GM19043 (cell line): ENCODE data around the gene TJP2.

ENCODE experiments used
- ATAC-seq: cut with Tn5 transposase; IDR thresholded peaks from one replicate; pipeline ENCODE4 v1.9.1; 2021; ENCODE audit warnings: low read depth; ENCODE audit not compliant: unreplicated experiment

Gene TJP2

DNA sequence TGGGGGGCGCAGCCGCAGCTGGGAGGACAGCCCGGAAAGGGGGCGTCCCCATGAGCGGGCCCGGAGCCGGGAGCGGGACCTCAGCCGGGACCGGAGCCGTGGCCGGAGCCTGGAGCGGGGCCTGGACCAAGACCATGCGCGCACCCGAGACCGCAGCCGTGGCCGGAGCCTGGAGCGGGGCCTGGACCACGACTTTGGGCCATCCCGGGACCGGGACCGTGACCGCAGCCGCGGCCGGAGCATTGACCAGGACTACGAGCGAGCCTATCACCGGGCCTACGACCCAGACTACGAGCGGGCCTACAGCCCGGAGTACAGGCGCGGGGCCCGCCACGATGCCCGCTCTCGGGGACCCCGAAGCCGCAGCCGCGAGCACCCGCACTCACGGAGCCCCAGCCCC, 47.0 kb downstream of the TJP2 start:
- ATAC-seq, result no peak

DNA sequence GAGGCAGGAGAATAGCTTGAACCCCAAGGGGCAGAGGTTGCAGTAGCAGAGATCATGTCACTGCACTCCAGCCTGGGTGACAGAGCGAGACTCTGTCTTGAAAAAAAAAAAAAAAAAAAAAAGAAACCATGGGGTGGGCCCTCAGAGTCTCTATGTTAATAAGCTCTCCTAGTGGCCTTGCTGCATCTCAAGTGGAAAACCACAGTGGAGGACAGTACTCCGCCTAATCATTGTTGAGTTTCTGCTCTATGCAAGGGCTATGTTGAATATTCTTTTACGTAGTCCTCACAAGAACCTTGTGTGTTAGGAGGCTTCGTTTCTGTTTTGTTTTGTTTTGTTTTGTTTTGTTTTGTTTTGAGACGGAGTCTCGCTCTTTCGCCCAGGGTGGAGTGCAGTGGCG, 48.9 kb downstream of the TJP2 start:
- no peak for ATAC-seq

DNA sequence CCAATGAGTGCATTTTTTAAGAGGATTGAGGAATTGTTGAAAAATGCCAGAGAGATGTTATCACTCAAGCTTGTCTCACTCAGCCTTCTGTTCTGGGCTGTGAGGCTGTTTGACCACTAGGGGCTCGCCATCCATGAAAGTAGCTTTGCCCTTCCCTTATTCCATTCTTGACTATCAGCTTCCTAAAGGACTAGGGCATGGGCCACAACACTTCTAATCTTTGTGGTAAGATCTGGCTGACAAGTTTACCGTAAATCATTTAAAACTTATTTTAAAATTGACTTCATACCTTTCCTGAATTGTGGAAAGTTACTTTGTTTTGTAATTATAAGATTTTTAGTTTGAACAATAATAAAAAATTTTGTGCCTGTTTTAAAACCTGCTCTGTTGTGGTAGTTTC, 49.5 kb downstream of the TJP2 start:
- ATAC-seq, result no peak

DNA sequence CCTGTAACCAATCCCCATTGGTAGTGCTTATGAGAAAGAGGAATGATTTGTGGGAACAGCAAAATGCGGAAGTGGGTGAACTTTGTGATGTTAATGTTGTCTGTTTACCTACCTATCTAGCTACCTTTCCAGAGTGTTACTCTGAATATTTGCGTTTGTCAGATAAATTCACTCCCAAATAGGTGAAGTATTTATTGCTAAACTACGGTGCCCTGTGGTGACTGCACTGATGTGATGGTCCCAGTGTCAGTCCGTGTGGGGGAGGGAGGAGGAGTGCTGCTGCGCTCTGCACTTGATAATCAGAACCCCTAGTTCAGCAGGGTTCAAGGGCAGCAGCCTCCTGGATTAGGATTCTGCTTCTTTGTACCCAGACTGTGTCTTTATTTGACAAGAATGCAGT, 55.3 kb downstream of the TJP2 start:
- no peak for ATAC-seq

DNA sequence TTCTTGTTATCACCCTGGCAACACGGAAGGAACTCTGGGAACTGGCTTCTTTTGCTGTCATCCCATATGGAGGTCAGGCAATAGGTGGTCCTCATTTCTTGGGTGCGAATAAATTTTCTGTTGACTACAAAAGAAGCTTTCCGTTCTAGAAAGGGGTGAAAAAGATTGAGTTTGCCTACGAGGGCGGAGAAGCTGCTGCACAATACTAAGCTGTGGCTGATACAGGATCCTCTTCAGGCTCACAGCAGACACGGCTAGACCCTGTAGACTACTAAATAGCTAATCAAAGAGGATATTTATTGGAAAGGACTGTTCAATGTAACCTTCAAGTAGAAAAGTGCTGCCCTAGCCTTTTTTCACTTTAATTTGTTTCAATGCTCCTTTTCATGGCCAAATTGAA, 58.1 kb downstream of the TJP2 start:
- no peak for ATAC-seq

DNA sequence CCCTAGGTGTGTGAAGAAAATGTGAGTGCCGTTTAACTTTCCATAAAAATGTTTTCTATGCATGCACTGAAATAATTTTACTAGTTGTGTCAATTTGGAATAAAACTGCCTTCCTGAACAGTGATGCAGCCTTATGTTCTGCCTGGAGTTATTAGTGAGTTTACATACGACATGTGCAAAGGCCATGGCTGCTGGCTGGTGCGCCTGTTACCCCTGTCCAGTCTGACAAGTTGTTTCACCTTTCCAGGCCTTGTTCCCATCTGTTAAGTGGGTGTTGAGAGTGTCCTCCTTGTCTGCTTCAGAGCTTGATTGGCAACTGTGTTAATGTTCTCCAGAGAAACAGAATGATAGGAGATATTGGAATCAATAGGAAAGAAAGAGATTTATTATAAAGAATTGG, 60.6 kb downstream of the TJP2 start:
- no peak for ATAC-seq

DNA sequence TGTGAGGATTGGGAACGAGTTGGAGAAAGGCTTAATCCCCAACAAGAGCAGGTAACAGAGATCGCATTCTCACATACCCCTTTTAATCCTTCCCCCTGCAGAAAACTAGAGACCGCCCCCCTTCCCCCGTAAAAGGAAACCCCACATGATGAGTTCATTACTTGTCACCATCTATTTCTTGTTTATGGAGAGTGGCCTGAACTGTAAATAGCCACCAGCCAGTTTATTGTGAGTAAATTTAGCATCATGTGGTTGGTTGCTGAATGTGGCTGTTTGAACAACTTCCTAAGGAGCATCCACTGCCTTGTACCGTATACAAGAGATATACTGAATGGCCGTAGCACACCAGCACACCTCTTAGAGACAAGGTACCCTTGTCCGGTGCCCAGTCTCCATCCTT, 62.1 kb downstream of the TJP2 start:
- no peak for ATAC-seq

DNA sequence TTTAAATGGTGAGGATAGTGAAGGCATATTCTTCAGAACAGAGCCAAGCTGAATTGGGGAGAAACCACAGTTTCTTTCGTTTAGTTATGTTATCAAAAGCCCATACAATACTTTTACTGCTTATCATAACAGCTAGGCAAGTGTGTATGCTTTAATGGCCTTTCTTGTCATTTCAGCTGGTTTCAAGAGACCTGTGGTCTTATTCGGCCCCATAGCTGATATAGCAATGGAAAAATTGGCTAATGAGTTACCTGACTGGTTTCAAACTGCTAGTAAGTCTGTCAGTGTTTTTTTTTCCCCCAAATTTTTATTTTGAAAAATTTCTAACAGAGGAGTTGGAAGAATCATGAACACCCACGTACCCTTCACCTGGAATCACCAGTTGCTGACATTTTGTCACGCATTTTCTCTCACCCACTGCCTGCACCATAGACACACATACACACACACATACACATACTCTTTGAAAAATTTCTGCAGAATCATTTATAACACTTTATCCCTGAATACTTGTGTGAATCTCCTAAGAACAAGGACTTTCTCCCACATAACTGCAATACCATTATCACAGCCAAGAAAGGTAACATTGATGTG, 63.7 kb downstream of the TJP2 start:
- no peak for ATAC-seq

DNA sequence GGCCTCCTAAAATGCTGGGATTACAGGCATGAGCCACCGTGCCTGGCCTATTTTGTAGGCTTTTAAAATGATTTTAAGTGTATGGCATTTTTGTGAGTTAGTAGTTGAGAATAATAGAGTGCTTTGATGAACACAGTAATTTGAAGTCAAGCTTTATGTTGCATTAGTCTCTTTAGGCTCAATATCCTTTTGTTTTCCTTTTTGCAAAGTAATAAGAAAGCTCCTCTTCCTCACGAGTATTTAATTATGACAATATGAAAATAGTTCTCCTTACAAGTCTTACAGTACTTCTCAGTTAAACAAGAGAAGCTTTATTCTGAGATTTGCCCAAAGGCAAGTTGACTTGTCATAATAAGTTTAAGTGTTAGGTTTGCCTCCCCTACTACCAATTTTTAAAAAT, 69.0 kb downstream of the TJP2 start:
- no peak for ATAC-seq

DNA sequence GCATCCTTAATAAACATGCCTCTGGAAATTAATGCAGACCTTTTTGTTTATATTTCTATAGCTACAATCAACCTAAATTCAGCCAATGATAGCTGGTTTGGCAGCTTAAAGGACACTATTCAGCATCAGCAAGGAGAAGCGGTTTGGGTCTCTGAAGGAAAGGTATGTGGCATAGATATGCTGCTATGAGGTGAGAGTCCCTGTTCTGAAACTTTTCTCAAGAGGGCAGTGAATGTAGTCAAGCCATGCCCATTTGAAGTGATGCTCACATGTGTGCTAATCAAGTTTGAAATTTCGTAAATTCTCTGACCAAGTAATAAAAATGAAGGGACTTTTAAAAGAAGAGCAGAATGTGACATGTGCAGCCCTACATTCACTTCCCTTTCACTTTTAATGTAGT, 72.6 kb downstream of the TJP2 start:
- no peak for ATAC-seq

DNA sequence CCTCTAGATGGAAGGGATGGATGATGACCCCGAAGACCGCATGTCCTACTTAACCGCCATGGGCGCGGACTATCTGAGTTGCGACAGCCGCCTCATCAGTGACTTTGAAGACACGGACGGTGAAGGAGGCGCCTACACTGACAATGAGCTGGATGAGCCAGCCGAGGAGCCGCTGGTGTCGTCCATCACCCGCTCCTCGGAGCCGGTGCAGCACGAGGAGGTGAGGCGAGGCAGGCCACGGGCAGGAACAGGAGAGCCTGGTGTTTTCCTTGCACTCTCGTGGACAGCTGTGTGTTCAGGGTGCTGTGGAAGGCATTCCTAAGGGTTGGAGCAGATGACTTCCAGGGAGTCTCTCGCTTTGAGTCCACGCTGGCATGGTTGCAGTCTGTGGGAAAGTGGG, 73.9 kb downstream of the TJP2 start:
- ATAC-seq, result no peak

DNA sequence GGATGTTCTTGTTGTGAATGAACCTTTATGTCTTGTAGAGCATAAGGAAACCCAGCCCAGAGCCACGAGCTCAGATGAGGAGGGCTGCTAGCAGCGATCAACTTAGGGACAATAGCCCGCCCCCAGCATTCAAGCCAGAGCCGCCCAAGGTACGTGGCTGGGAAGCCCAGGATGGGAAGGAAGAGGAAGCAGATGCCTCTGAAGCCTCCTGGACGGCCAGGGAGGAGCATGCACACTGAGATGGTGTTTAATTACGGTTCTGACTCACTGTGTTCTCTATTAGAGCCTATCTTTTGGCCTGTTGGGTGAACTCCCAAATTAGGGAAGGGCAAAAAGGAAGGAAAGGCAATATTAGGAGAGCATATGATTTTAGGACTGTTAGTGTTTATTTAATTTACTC, 75.3 kb downstream of the TJP2 start:
- no peak for ATAC-seq

DNA sequence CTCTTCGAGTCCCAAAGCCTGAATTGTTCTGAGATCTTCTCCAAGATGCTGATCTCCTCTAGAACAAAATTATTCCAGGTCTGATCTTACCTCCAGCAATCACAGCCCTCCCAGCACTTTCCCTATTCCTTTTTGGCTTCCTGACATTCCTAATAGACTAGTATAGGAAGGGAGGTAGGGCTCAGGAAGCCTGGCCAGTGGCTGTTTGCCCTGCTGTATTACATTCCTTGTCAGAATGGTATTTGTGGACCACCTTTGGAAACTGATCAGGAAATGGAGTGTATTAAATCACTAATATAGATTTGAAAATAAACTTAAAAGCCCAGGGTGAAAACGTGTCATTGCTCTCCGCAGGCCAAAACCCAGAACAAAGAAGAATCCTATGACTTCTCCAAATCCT, 76.6 kb downstream of the TJP2 start:
- ATAC-seq, result no peak

DNA sequence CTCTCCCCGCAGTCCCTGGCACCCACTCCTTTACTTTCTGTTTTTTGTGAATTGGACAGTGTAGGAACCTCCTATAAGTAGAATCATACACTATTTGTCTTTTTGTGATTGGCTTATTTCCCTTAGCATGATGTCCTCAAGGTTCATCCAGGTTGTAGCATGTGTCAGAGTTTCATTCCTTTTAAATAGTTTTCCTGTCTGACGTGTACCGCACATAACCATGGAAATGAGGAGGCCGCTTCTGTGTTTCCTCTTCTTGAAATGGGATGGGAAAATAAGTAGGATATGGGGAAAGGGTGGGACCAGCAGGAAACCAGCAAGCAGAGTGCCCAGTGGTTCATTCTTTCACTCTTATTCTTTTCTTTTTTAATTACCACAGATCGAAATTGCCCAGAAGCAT, 78.4 kb downstream of the TJP2 start:
- ATAC-seq, result no peak

DNA sequence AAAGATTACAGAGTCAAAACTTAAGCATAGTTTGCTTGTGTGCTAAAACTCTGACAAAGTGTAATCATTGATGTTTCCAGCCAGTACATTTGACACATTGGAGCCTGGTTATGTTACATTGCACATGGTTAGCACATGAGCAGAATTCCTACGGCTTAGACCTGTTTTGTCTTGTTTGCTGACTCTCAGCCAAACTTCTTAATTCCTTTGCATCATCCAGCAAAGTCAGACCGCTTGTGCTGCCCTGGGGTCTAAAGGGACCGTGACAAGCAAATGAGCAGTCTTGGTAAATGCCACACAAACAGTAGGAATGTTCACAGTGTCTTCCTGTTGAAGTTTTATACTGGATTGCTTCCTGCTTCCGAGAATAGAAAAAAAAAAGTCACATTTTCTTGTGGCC, 79.0 kb downstream of the TJP2 start:
- no peak for ATAC-seq

DNA sequence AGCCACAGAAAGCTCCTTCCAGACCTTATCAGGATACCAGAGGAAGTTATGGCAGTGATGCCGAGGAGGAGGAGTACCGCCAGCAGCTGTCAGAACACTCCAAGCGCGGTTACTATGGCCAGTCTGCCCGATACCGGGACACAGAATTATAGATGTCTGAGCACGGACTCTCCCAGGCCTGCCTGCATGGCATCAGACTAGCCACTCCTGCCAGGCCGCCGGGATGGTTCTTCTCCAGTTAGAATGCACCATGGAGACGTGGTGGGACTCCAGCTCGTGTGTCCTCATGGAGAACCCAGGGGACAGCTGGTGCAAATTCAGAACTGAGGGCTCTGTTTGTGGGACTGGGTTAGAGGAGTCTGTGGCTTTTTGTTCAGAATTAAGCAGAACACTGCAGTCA, 80.1 kb downstream of the TJP2 start:
- ATAC-seq, result no peak

DNA sequence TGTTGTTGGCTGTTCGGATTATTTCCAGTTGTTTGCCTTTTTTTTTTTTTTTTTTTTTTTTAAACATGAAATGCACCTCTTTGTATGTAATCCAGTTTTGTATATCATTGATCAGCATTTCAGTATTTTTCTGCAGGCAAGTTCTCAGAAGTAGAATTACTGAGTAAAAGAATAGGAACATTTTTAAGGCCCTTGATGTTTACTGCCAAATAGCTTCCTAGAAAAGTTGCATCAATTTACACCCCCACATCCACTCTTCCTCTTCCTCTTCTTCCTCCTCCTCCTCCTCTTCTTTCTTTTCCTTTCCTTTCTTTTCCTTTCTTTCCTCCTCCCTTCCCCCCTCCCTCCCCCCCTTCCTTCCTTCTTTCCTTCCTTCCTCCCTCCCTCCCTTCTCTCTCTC, 81.5 kb downstream of the TJP2 start:
- no peak for ATAC-seq

DNA sequence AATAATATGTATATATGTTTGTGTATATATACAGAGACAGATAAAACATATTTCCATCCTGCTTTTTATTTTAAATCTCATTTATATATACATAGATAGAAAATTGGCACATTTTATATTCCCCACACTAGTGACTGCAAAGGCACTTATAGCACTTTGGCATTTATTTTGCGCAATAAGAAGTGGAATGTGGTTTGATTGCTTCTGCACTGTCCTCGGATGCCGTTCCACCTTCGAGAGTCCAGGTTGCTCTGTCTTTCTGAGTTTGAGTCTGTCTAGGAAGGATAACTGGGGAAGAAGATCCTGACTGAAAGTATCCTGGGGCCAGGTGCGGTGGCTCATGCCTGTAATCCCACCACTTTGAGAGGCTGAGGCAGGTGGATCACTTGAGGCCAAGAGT, 84.5 kb downstream of the TJP2 start:
- no peak for ATAC-seq

DNA sequence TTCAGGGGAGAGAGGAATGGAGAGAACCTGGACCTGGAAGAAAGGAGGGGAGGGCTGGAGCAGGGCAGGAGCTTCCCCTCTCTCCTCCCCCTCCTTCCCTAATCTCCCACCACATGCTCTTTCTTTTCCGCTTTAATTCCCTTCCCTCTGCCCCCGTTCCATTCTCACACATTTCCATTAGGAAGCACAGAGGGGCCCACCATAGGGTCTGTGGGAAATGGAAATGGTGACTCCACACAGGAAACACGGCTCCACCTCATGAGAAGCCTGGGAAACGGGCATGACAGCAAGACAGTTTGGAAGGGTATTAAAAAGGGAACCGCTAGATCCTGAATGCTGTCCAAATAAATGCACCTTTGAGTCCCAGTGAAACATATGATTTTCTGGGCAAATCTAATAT, 86.1 kb downstream of the TJP2 start:
- ATAC-seq, result no peak

DNA sequence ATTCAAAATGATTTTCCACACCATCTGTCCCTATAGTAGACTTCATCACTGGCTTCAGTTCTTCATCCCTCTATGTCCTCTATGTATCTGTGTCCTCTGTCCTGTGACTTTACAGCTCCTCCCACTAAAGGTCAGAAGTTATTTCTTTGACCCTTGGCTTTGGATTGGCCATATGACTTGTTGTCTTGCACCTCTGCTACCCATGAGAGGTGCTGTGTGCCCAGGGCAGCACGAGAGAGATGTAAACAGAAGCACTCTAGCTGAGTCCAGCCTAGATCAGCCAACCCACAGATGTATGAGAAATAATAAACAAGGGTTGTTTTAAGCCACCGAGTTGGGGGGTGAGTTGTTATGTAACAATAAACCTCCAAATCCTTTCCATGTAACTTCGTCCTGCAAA, 87.6 kb downstream of the TJP2 start:
- ATAC-seq, result no peak

DNA sequence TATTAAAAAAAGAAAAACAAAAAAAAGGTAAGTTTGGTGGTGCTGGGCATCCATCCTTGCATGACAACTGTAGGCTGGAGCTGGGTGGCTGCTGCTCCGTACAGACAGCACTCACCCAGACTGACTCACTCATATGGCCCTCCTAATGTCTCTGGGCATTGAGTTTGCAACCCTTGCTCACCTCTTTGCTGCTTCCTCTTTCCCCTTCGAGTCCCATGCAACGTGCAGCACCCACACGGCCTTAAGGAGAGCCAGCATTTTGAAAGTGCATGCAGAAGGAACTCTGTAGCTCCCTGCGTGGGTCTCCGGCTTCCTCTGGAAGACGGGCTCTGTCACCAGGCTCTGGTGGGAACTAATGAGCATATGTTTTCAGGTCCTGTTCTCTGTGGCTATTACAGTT, 90.4 kb downstream of the TJP2 start:
- ATAC-seq, result no peak

DNA sequence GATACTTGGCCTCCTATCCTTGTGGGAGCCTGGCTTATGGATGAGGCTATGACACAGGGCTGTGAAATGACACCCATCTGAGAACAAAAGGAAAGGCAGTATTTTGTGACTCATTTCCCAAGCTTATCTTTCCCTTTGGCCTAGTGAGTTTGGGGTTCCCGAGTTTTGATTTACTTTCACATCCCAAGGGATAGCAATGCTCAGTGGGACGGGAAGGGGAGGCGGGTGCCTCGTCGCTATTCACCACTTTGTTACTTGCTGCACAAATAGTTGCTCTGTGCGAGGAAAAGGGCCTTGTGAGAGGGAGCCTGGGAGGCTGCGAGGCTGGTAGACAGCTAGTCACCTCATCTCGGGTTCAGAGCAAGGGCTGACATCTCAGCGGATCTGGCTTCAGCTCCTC, 91.8 kb downstream of the TJP2 start:
- no peak for ATAC-seq

DNA sequence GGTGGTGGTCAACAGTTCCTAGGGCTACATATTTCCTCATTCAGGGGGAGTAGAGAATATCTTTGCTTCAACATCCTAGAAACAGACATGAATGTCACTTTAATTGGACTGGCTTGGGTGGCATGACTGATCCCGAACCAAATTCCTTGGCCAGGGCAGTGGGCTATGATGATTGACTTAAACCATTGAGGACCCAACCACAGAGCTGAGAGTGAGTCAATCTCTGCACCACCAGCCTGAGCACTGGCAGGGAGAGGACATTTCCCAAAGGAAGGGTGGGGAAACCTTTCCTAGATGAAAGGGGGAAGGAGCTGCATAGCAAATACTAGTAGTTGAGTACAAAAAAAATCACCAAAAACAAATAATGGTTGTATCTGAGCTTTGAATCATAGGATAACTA, 98.1 kb downstream of the TJP2 start:
- ATAC-seq, result no peak
